Measurements from ENCODE around the gene PPFIA4.
A peak's percentile ranks its signal among the peaks of the same experiment; 100 is the strongest.

PPFIA4 gene

DNA sequence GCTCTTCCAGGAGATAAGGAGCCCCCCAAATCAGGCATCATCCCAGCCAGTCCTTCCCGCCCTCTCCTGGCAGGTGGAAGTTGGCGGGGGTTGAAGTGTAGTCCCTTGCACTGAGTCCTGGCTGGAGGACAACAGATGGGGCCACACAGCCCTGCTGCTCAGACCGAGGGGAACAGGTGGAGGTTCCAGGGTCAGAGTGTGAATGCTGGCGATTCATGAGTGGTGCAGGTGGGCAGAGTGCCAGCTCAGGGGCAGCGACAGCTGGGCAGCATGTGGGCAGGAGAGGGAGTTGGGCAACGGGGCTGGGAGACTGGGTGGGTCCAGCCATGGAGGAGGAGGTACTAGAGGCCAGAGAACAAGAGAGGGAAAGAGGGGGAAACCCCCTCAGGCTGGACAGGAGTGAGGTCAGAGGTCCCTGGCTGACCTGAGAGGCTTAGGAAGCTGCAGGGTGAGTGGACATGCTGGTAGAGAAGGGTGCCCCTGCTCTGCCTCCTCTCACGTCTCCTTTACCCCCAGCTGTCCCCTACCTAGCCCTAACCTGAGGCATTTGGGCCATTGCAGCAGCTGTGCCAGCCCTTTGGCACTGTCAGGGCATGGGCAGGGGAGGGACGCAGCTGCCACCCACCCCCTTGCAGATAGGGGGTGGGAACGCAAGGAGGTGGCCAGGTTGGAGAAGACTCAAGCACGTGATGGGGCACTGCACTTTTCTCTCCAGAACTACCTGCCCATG is 90.0 kb downstream of the PPFIA4 start:
- DNase-seq (ENCODE audit: low read depth) = no peak
- no peak overlapping the region for H3K4me3 ChIP-seq (ENCODE audit: low read length)
- TF ChIP-seq, protein P1, sequence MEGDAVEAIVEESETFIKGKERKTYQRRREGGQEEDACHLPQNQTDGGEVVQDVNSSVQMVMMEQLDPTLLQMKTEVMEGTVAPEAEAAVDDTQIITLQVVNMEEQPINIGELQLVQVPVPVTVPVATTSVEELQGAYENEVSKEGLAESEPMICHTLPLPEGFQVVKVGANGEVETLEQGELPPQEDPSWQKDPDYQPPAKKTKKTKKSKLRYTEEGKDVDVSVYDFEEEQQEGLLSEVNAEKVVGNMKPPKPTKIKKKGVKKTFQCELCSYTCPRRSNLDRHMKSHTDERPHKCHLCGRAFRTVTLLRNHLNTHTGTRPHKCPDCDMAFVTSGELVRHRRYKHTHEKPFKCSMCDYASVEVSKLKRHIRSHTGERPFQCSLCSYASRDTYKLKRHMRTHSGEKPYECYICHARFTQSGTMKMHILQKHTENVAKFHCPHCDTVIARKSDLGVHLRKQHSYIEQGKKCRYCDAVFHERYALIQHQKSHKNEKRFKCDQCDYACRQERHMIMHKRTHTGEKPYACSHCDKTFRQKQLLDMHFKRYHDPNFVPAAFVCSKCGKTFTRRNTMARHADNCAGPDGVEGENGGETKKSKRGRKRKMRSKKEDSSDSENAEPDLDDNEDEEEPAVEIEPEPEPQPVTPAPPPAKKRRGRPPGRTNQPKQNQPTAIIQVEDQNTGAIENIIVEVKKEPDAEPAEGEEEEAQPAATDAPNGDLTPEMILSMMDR (IDR thresholded peaks at IDR 0.05; ENCODE audit: insufficient read depth, low read depth, low read length, missing control alignments) = no peak

DNA sequence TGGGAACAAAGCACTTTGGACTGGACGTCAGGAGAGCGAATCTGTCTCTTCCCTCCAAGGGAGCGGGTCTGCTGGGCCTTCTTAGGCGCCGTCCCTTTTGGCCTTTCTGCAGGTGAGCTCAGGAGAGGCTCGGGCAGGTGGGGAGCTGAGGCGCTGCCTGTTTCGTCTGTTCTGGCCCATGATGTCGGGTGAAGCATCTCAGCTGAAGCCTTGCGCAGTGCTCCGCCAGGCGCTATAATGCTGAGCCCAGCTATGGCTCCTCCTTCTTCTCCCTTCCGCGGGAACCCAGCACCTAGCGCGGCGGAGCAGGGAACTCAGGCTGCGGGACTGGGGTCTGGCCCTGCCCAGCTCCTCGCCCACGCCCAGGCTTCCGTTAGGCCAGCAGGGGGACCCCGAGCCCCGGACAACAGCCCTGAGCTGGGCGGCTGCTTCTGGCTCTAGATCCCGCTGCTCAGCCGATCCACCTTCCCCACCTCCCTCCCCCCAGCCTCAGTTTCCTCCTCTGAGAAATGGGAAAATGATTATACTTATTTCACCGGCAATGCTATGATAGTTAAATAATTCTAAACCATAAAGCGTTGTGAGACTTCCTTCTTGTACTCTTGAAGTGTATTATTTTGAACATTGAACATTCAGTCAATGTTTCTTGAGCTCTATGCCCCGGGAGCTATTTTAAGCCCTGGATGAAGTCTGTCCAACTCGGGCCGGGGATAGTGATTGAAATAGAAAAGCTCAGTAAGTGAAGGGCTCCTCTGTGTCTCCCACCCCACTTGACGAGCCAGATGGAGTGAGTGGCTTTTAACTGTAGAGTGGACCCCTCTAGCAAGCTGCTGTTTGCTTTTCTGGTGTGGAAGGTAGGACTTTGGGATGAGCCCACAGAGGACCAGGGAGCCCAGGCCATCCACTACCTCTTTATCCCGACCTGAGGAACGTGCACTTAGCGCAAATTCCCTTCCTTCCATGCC is 91.6 kb downstream of the PPFIA4 start:
- peak; percentile 56 for DNase-seq (ENCODE audit: low read depth)
- TF ChIP-seq, protein P1 (IDR thresholded peaks at IDR 0.05; ENCODE audit: insufficient read depth, low read depth, low read length, missing control alignments) = peak; percentile 61
- no peak overlapping the region for H3K4me3 ChIP-seq (ENCODE audit: low read length)

DNA sequence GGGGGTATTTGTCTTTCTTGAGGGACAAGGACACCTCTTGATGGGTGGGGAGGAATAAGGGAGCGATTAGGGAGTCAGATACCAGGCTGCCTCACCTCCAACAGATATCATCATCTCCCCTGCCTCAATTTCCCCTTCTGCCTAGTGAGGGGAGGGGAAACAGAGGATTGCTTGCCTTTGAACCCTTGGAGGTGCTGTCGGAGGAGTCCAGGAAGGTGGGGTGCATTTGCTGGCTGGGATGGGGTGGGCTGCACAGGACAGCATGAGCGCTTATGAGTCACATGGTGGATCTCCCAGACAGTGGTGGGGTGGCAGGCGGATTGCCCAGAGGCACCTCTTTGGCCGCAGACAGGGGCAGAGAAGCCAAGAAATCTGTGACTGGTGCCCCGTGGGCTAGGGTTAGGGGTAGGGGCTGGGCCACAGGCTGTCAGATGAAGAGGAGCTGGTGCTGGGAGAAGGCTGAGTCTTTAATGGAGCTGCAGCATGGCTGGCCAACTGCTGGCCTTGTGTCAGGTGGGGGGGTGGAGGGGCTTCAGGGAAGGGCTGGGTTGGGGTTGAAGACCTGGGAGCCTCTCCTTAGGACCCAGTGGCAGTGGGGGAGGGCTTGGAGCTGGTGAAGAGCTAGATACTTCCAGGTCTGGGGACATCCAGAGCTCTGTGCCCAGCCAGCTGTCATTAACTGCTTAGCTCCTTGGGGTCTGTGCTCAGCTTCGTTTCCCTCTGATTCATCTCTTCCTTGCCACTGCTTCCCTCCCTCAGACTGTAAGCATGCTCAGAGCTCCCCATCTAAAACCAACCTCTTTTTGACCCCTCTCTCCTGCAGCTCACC is 94.2 kb downstream of the PPFIA4 start:
- H3K4me3 ChIP-seq (ENCODE audit: low read length) = no peak overlapping the region
- TF ChIP-seq, protein P1 (IDR thresholded peaks at IDR 0.05; ENCODE audit: insufficient read depth, low read depth, low read length, missing control alignments) = no peak
- no peak for DNase-seq (ENCODE audit: low read depth)

DNA sequence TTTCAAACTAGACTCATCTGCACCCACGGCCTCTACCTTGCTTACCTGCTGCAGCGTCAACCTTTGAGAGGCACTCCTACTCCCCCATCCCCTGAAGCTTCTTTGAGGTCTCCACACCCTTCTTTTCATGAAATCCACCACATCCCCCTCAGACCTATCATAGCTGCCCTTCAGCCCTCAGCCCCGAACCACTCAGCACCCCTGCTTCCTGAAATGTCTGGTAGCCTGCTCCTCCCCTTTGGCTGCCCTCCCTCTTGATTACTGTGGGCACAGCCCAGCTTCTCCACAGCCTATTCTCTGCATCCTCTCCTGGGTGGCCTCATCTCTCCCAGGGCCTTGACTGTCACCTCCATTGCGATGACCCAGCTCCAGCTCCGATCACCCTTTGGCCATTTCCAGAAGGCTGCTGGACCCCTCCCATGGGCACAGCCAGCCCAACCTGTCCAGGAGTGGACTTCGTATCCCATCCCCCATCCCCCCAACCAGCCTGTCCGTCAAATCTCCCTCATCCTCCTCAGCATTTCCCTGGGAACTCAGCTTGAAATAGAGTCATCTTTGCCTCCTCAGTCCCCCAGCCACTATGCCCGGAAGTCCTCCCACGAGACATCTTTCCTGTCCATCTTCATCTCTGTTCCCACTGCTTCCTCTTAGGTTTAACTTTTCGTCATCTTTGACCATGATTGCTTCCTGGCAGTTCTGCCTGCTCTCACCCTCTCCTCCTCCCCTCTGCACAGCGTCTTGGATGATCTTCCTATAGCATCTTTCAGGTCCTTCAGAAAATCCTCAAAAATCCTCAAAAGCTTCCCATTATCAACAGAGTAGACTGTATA is 95.1 kb downstream of the PPFIA4 start:
- TF ChIP-seq, protein P1 (IDR thresholded peaks at IDR 0.05; ENCODE audit: insufficient read depth, low read depth, low read length, missing control alignments) = no peak
- no peak overlapping the region for H3K4me3 ChIP-seq (ENCODE audit: low read length)
- no peak for DNase-seq (ENCODE audit: low read depth)

DNA sequence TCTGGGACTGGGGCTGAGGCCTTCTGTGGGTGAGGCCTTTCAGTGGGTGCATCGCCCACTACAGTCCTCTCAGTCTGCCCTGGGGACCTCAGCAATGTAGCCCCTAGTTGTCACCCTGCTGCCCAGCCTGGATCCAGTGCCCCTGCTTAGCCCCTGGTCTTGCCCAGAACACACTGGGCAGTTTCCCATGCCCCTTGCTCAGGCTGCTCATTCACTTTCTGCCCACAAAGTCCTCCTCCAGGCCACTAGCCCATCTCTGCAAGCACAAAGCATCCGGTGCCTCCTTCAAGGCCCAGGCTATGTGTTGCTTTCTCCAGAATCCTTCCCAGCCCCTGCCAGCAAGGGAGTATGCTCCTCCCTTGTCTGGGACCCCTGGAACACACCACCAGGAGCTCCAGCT is 95.9 kb downstream of the PPFIA4 start:
- H3K4me3 ChIP-seq (ENCODE audit: low read length) = no peak overlapping the region
- TF ChIP-seq, protein P1 (IDR thresholded peaks at IDR 0.05; ENCODE audit: insufficient read depth, low read depth, low read length, missing control alignments) = no peak
- DNase-seq (ENCODE audit: low read depth) = no peak

DNA sequence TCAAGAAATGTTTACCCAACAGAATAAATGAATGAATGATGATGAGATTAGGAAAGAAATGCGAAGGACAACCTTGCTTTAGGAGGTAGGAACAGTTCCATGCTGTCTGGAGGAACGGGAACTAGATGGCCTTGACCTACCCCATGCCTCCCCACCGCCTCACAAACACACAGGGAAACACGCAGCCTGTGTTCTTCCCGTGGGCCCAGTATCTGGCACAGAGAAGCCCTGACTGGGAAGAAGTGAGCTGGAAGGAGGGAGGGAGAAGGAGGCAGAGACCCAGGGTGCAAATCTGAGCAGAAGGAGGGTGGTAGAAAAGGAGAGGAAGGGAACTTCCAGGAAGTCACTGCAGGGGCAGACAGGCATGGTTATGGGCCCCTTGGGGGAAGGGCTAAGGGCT is 97.7 kb downstream of the PPFIA4 start:
- no peak overlapping the region for H3K4me3 ChIP-seq (ENCODE audit: low read length)
- TF ChIP-seq, protein P1 (IDR thresholded peaks at IDR 0.05; ENCODE audit: insufficient read depth, low read depth, low read length, missing control alignments) = no peak
- no peak for DNase-seq (ENCODE audit: low read depth)

Data from epithelial cell of esophagus (primary cell).